ENCODE data around the gene LRRIQ3. TPM values are rescaled to one million over a fixed set of nuclear protein-coding genes. Genes with fewer than 3 reads are reported as not detected.

Gene LRRIQ3
- total and polyA plus RNA-seq, 2 of the 13 experiments (the other 11 are each of a cell fraction or from before 2014, with no cell fraction given): 1.1 to 1.3 TPM

GRCh38 chr1:74199504-74199903 lies 1.5 kb upstream of the LRRIQ3 start (continued):
- TF ChIP-seq ZNF484 (CRISPR knock-in tag; IDR thresholded peaks at IDR 0.05; ENCODE audit: borderline replicate concordance, low read depth): no peak
- TF ChIP-seq NR2F2 (IDR thresholded peaks at IDR 0.05; ENCODE audit: borderline replicate concordance, low read depth): no peak
- TF ChIP-seq KLF9 (CRISPR knock-in tag; IDR thresholded peaks at IDR 0.05; ENCODE audit: low read depth): no peak
- TF ChIP-seq ZNF253 (CRISPR knock-in tag; IDR thresholded peaks at IDR 0.05; ENCODE audit: borderline replicate concordance): no peak
- no peak for TF ChIP-seq TEAD3 (CRISPR knock-in tag; optimal IDR thresholded peaks at IDR 0.05; ENCODE audit: borderline replicate concordance)
- no peak for TF ChIP-seq TFDP2 (CRISPR knock-in tag; IDR thresholded peaks at IDR 0.05)
- no peak for TF ChIP-seq ZNF574 (CRISPR knock-in tag; IDR thresholded peaks at IDR 0.05)
- TF ChIP-seq ZNF207 (IDR thresholded peaks at IDR 0.05; ENCODE audit: borderline replicate concordance): no peak
- TF ChIP-seq ZNF557 (CRISPR knock-in tag; IDR thresholded peaks at IDR 0.05): no peak
- TF ChIP-seq ZNF775 (CRISPR knock-in tag; IDR thresholded peaks at IDR 0.05; ENCODE audit: borderline replicate concordance): no peak
- no peak for TF ChIP-seq ZFYVE20 (CRISPR knock-in tag; IDR thresholded peaks at IDR 0.05; ENCODE audit: borderline replicate concordance, low read depth)
